ENCODE measurements around the gene SPDYC.

The SPDYC gene

DNA sequence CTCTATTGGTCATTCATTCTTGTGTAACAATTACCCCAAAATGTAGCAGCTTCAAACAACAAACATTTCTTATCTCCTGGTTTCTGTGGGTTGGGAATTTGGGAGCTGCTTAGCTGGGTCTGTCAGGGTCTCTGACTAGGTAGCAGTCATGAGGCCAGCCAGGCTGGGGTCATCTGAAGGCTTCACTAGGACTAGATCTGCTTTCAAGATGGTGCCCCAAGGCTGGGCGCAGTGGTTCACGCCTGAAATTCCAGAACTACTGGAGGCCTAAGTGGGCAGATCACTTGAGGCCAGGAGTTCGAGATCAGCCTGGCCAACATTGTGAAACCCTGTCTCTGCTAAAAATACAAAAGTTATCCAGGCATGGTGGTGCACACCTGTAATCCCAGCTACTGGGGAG, 13.1 kb upstream of the SPDYC start:
- TF ChIP-seq SIN3A (IDR thresholded peaks at IDR 0.05; ENCODE audit: borderline replicate concordance, insufficient read depth, low read length) (no peak), FOXP2 (optimal IDR thresholded peaks at IDR 0.05; ENCODE audit: borderline replicate concordance, extremely low read depth, extremely low read length, insufficient read depth) (no peak), TAF1 (IDR thresholded peaks at IDR 0.05; ENCODE audit: borderline replicate concordance, insufficient read depth, low read length) (no peak), POLR2AphosphoS5 (IDR thresholded peaks at IDR 0.05; ENCODE audit: low read depth, low read length) (no peak)
- TF ChIP-seq, protein P1, sequence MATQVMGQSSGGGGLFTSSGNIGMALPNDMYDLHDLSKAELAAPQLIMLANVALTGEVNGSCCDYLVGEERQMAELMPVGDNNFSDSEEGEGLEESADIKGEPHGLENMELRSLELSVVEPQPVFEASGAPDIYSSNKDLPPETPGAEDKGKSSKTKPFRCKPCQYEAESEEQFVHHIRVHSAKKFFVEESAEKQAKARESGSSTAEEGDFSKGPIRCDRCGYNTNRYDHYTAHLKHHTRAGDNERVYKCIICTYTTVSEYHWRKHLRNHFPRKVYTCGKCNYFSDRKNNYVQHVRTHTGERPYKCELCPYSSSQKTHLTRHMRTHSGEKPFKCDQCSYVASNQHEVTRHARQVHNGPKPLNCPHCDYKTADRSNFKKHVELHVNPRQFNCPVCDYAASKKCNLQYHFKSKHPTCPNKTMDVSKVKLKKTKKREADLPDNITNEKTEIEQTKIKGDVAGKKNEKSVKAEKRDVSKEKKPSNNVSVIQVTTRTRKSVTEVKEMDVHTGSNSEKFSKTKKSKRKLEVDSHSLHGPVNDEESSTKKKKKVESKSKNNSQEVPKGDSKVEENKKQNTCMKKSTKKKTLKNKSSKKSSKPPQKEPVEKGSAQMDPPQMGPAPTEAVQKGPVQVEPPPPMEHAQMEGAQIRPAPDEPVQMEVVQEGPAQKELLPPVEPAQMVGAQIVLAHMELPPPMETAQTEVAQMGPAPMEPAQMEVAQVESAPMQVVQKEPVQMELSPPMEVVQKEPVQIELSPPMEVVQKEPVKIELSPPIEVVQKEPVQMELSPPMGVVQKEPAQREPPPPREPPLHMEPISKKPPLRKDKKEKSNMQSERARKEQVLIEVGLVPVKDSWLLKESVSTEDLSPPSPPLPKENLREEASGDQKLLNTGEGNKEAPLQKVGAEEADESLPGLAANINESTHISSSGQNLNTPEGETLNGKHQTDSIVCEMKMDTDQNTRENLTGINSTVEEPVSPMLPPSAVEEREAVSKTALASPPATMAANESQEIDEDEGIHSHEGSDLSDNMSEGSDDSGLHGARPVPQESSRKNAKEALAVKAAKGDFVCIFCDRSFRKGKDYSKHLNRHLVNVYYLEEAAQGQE (IDR thresholded peaks at IDR 0.05; ENCODE audit: insufficient read depth in 1 of 2, low read depth in 2 of 2, low read length in 2 of 2) = no peak

DNA sequence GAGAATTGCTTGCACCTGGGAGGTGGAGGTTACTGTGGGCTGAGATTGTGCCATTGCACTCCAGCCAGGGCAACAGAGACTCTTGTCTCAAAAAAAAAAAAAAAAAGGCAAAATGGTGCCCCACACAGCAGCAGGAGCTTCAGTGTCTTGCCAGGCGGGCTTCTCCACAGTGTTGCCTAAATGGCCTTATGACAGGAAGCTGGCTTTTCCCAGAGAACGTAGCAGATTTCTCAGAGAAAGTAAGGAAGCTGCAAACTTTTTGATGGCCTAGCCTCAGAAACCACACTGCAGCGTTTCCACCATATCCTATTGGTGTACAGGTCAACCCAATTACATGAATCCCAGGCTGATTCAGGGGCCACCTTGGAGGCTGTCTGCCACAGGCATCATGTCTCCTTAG, 12.7 kb upstream of the SPDYC start:
- TF ChIP-seq POLR2AphosphoS5 (IDR thresholded peaks at IDR 0.05; ENCODE audit: low read depth, low read length) (no peak), TAF1 (IDR thresholded peaks at IDR 0.05; ENCODE audit: borderline replicate concordance, insufficient read depth, low read length) (no peak), SIN3A (IDR thresholded peaks at IDR 0.05; ENCODE audit: borderline replicate concordance, insufficient read depth, low read length) (no peak), FOXP2 (optimal IDR thresholded peaks at IDR 0.05; ENCODE audit: borderline replicate concordance, extremely low read depth, extremely low read length, insufficient read depth) (no peak)
- TF ChIP-seq, protein P1 (IDR thresholded peaks at IDR 0.05; ENCODE audit: insufficient read depth in 1 of 2, low read depth in 2 of 2, low read length in 2 of 2) = no peak

DNA sequence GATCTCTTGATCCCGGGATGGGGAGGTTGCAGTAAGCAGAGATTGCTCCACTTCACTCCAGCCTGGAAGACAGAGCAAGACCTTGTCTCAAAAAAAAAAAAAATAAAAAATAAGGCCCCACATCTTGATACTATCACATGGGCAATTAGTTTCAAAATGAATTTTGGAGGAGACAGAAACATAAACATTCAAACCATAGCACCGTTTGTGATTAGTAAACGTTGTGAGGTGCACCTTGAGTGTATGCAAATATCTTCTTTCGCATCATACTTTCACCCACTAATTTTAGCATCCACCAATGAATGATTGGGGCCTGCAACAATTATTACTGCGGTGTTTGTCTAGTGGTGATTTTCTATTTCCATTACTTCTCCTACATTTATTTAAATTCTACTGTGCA, 11.0 kb upstream of the SPDYC start:
- TF ChIP-seq TAF1 (IDR thresholded peaks at IDR 0.05; ENCODE audit: borderline replicate concordance, insufficient read depth, low read length) (no peak), SIN3A (IDR thresholded peaks at IDR 0.05; ENCODE audit: borderline replicate concordance, insufficient read depth, low read length) (no peak), FOXP2 (optimal IDR thresholded peaks at IDR 0.05; ENCODE audit: borderline replicate concordance, extremely low read depth, extremely low read length, insufficient read depth) (no peak), POLR2AphosphoS5 (IDR thresholded peaks at IDR 0.05; ENCODE audit: low read depth, low read length) (no peak)
- TF ChIP-seq, protein P1 (IDR thresholded peaks at IDR 0.05; ENCODE audit: insufficient read depth in 1 of 2, low read depth in 2 of 2, low read length in 2 of 2) = no peak

DNA sequence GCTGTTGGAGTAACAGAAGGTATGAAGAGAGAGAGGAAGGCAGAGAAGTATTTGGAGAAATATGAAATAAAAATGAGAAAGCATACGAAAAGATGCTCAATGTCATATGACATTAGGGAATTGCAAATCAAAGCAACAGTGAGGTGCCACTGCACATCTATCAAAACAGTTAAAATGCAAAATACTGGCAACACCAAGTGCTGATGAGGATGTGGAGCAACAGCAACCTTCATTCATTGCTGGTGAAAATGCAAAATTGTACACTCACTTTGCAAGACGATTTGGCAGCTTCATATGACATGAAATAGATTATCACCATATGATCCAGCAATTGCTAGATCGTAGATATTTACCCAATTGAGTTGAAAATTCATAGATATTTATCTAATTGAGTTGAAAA, 9.4 kb upstream of the SPDYC start:
- no peak for TF ChIP-seq POLR2AphosphoS5 (IDR thresholded peaks at IDR 0.05; ENCODE audit: low read depth, low read length)
- TF ChIP-seq FOXP2 (optimal IDR thresholded peaks at IDR 0.05; ENCODE audit: borderline replicate concordance, extremely low read depth, extremely low read length, insufficient read depth) = no peak
- TF ChIP-seq SIN3A (IDR thresholded peaks at IDR 0.05; ENCODE audit: borderline replicate concordance, insufficient read depth, low read length) = no peak
- TF ChIP-seq TAF1 (IDR thresholded peaks at IDR 0.05; ENCODE audit: borderline replicate concordance, insufficient read depth, low read length) = no peak
- TF ChIP-seq, protein P1 (IDR thresholded peaks at IDR 0.05; ENCODE audit: insufficient read depth in 1 of 2, low read depth in 2 of 2, low read length in 2 of 2) = no peak

DNA sequence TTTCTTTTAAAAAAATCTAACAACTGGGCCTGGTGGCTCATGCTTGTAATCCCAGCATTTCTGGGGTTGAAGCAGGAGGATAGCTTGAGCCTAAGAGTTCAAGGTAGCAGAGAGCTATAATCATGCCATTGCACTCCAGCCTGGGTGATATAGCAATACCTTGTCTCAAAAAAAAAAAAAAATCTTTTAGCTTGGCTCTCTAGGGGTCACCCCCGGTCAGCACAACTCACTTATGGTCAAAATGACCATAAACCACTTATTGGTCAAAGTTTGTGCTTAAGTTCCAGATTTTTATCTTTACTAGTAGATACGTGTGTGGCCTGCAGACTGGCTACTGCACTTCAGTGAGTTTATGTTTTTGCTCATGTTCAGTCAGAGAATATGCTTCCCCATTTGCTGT, 6.3 kb upstream of the SPDYC start:
- TF ChIP-seq FOXP2 (optimal IDR thresholded peaks at IDR 0.05; ENCODE audit: borderline replicate concordance, extremely low read depth, extremely low read length, insufficient read depth) = no peak
- TF ChIP-seq TAF1 (IDR thresholded peaks at IDR 0.05; ENCODE audit: borderline replicate concordance, insufficient read depth, low read length) = no peak
- TF ChIP-seq, protein P1 (IDR thresholded peaks at IDR 0.05; ENCODE audit: insufficient read depth in 1 of 2, low read depth in 2 of 2, low read length in 2 of 2) = no peak
- TF ChIP-seq SIN3A (IDR thresholded peaks at IDR 0.05; ENCODE audit: borderline replicate concordance, insufficient read depth, low read length) = no peak
- no peak for TF ChIP-seq POLR2AphosphoS5 (IDR thresholded peaks at IDR 0.05; ENCODE audit: low read depth, low read length)

Data from PFSK-1 (cell line).